ENCODE measurements around the gene PCGF3. TPM values are rescaled to one million over a fixed set of nuclear protein-coding genes. Genes with fewer than 3 reads are reported as not detected.
"Not testable (repeated sequence)": the region's sequence is repeated elsewhere in the genome, so short reads cannot be mapped to it uniquely, and the experiment has no call there.

PCGF3 gene
- total RNA-seq, 2 donors from 2014 or later: 59.0 to 135 TPM

DNA sequence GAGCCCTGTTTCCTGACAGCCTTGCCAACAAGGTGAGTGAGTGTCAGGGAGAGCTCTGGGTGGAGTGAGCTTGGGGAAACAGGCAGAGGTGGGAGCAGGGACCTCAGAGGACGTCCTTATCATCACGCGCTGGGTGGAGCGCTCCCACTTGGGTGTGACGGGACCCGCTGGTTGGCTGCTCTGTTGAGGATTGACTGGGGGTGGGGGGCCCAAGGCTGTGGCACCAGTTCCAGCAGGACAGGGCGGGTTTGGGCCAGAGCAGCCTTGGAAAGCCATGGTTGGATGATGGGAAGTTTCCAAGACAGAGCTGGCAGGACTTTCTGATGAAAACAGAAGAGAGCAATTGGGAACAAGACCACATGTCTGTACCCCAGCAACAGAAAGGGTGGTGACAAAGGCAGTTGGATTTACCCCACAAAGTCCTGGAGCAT lies 3.0 kb upstream of the PCGF3 start:
- no peak overlapping the region for H3K27ac ChIP-seq
- whole genome bisulfite sequencing: 76% methylated on average over 7 of the region's 7 CpGs
- TF ChIP-seq POLR2A (IDR thresholded peaks at IDR 0.05) (no peak), POLR2AphosphoS5 (IDR thresholded peaks at IDR 0.05) (no peak)
- TF ChIP-seq, protein P1, sequence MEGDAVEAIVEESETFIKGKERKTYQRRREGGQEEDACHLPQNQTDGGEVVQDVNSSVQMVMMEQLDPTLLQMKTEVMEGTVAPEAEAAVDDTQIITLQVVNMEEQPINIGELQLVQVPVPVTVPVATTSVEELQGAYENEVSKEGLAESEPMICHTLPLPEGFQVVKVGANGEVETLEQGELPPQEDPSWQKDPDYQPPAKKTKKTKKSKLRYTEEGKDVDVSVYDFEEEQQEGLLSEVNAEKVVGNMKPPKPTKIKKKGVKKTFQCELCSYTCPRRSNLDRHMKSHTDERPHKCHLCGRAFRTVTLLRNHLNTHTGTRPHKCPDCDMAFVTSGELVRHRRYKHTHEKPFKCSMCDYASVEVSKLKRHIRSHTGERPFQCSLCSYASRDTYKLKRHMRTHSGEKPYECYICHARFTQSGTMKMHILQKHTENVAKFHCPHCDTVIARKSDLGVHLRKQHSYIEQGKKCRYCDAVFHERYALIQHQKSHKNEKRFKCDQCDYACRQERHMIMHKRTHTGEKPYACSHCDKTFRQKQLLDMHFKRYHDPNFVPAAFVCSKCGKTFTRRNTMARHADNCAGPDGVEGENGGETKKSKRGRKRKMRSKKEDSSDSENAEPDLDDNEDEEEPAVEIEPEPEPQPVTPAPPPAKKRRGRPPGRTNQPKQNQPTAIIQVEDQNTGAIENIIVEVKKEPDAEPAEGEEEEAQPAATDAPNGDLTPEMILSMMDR (IDR thresholded peaks at IDR 0.05): no peak
- H3K4me3 ChIP-seq: no peak overlapping the region
- no peaks in the 10 kb centered on the region for H3K27me3 ChIP-seq (replicated peaks; ENCODE audit: insufficient read depth)
- H3K36me3 ChIP-seq: no peaks in the 10 kb centered on the region
- no peak for DNase-seq (ENCODE audit: low spot score)
- no peaks in the 10 kb centered on the region for H3K9me3 ChIP-seq
- intact Hi-C loops (cut with DNase I): no loop called here
- no peaks in the 10 kb centered on the region for H3K4me1 ChIP-seq (replicated peaks)

DNA sequence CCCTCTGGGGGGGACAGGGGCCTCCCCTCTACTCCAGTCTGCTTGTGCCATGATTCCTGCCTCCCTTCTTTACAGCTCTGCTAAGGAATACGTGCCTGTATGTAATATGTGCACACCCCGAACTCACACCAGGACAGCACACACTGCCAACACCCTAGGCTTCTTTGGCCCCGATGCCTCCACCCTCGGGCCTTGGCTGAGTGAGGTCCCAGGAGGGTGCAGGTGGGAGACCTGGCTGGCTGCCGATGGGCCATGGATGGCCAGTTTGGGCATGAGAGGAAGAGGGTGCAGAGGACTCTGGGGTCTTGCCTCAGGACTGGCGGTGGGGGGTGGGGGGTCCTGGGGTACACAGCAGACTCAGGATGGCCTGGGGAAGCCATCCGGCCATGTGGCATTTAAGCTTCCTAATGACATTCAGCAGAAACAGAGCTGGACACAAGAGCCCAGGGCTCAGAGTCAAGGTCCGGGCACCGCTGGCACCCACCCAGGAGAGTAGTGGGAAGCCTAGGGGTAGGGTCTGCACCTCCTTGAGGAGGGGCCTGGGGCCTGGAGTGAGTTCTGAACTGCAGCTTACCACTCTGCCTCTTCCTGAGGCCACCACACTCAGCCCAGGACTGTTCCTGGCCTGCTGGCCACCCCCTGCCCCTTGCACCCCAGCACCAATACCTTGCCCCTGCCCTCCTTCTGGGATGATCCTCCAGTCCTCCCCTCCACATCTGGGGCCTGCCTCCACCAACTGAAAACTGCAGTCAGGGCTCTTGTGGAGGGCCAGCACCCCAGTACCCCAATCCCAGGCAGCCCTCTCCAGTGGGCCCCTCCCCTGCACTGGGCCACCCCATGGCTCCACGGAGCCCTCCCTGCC lies 2.1 kb upstream of the PCGF3 start:
- no peaks in the 10 kb centered on the region for H3K9me3 ChIP-seq
- no peaks in the 10 kb centered on the region for H3K36me3 ChIP-seq
- DNase-seq (ENCODE audit: low spot score): no peak
- no peaks in the 10 kb centered on the region for H3K27me3 ChIP-seq (replicated peaks; ENCODE audit: insufficient read depth)
- peaks cover 8% of the 10 kb centered on the region for H3K4me1 ChIP-seq (replicated peaks)
- TF ChIP-seq POLR2AphosphoS5 (IDR thresholded peaks at IDR 0.05) (no peak), POLR2A (IDR thresholded peaks at IDR 0.05) (no peak)
- TF ChIP-seq, protein P1 (IDR thresholded peaks at IDR 0.05): no peak
- intact Hi-C loops (cut with DNase I): no loop called here
- no peak overlapping the region for H3K27ac ChIP-seq
- WGBS: 86% methylated on average over 10 of the region's 10 CpGs
- no peak overlapping the region for H3K4me3 ChIP-seq

DNA sequence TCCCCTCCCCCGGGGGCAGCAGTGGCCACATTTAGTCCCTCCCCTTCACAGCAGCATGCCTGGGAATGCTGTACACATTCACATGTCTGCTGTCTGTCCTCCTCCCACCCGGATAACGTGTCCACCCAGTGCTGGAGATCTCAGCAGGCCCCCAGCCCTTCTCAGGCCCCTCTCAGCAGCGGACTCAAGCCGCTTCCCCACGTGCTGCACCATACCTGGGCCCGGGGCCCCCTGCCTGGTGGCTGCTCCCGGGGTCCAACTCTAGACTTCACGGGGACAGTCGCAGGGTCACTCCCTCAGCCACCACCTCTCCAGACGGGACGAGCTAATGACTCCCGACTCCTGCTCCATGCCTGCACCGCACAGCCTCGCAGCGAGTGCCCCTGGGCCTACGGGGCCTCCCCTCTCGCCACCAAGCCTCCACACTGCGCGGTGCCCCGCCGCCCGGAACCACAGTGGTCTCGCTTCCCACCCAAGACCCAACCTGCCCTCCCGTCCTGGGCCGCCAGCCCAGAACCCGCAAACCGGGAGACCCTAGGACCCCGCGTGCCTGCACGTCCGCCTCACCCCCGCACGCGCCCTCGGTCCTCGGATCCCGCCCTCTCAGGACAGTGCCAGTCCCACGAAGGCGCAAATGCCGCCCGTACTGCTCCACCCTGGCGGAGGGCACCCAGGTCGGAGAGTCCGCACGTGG lies 1.3 kb upstream of the PCGF3 start:
- WGBS: 93% methylated on average over 36 of the region's 46 CpGs

DNA sequence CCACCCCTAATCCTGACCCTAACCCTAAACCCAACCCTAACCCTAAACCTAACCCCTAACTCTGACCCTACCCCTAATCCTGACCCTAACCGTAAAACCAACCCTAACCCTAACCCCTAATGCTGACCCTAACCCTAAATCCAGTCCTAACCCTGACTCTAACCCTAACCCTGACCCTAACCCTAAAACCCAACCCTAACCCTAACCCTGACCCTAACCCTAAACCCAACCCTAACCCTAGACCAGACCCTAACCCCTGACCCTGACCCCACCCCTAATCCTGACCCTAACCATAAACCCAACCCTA lies 708 bp upstream of the PCGF3 start:
- peak overlapping the region; percentile 90 to 99 for H3K4me3 ChIP-seq
- H3K27me3 ChIP-seq (replicated peaks; ENCODE audit: insufficient read depth): no peaks in the 10 kb centered on the region
- no peak for DNase-seq (ENCODE audit: low spot score)
- no peak overlapping the region for H3K27ac ChIP-seq
- WGBS: 76% methylated on average over 1 of the region's 1 CpG
- peaks cover 10% of the 10 kb centered on the region for H3K4me1 ChIP-seq (replicated peaks)
- H3K36me3 ChIP-seq: no peaks in the 10 kb centered on the region
- no peak for TF ChIP-seq POLR2AphosphoS5 (IDR thresholded peaks at IDR 0.05)
- TF ChIP-seq, protein P1 (IDR thresholded peaks at IDR 0.05): no peak
- no peak for TF ChIP-seq POLR2A (IDR thresholded peaks at IDR 0.05)
- intact Hi-C loops (cut with DNase I): no loop called here
- no peaks in the 10 kb centered on the region for H3K9me3 ChIP-seq

More for the DNA sequence above, 1.3 kb upstream of the PCGF3 start:
- no peak for DNase-seq (ENCODE audit: low spot score)
- Histone ChIP-seq H3K4me1 (replicated peaks) (peaks cover 10% of the 10 kb centered on the region), H3K27me3 (replicated peaks; ENCODE audit: insufficient read depth) (no peaks in the 10 kb centered on the region), H3K4me3 (no peak overlapping the region), H3K9me3 (no peaks in the 10 kb centered on the region), H3K27ac (no peak overlapping the region), H3K36me3 (no peaks in the 10 kb centered on the region)
- intact Hi-C loops (cut with DNase I): no loop called here
- TF ChIP-seq POLR2A (IDR thresholded peaks at IDR 0.05) (no peak), POLR2AphosphoS5 (IDR thresholded peaks at IDR 0.05) (no peak)
- TF ChIP-seq, protein P1 (IDR thresholded peaks at IDR 0.05): no peak

DNA sequence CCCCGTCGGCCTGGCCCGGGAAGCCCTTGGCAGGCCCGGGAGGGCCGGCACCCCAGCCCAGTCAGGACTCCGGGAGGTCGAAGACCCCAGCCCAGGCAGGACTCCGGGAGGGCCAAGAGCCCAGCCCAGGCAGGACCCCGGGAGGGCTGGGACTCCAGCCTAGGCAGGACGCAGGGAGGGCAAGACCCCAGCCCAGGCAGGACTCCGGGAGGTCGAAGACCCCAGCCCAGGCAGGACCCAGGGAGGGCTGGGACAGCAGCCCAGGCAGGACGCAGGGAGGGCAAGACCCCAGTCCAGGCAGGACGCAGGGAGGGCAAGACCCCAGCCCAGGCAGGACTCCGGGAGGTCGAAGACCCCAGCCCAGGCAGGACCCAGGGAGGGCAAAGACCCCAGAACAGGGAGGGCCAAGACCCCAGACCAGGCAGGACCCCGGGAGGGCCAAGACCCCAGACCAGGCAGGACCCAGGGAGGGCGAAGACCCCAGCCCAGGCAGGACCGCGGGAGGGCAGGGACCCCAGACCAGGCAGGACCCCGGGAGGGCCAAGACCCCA lies 526 bp downstream of the PCGF3 start:
- H3K36me3 ChIP-seq; intact Hi-C loops (cut with DNase I); H3K27me3 ChIP-seq (replicated peaks; ENCODE audit: insufficient read depth); DNase-seq (ENCODE audit: low spot score); H3K9me3 ChIP-seq: not testable (repeated sequence)
- Histone ChIP-seq H3K4me1 (replicated peaks) (peaks cover 10% of the 10 kb centered on the region), H3K4me3 (peak overlapping the region; percentile 90 to 99), H3K27ac (peak overlapping the region; percentile 82 to 83)
- 1% methylated on average over 21 of the region's 21 CpGs for WGBS

All from prostate gland (tissue), 2 donors.